Vagina (tissue), 2 donors: Measurements from ENCODE around the gene NPHP1. TPM values are rescaled to one million over a fixed set of nuclear protein-coding genes. Genes with fewer than 3 reads are reported as not detected.

Experiments
- DNase-seq, 2 donors: peaks; one replicate each; pipeline ENCODE4 v3.0.0-alpha.2; 2017; ENCODE audit errors: extremely low spot score in 2 of 2
- H3K27ac ChIP-seq: fragments of 200-600 bp; sonication (generic); one replicate; pipeline ENCODE4 v1.5.1; 2019
- H3K27me3 ChIP-seq: fragments of 200-600 bp; sonication (generic); one replicate; pipeline ENCODE4 v1.5.1; 2019
- H3K36me3 ChIP-seq, 2 donors: fragments of 200-600 bp; sonication (generic); one replicate each; pipeline ENCODE4 v1.5.1; 2017 to 2019
- H3K4me1 ChIP-seq: fragments of 200-600 bp; sonication (generic); one replicate; pipeline ENCODE4 v1.5.1; 2019
- H3K4me3 ChIP-seq, 2 donors: fragments of 200-600 bp; sonication (generic); 1 replicate in 1 of 2; 2 replicates in 1 of 2; pipeline ENCODE4 v1.5.1; 2016 to 2019
- H3K9me3 ChIP-seq: fragments of 200-600 bp; sonication (generic); one replicate; pipeline ENCODE4 v1.5.1; 2019
- CTCF ChIP-seq, 3 experiments: fragments of 450-650 bp in 2 of 3; fragments of 200-600 bp in 1 of 3; sonication (generic) in 1 of 3; IDR thresholded peaks; one replicate each; pipeline ENCODE4 v1.5.1; 2017 to 2019; ENCODE audit warnings: antibody characterized with exemption in 3 of 3, mild to moderate bottlenecking in 2 of 3, moderate library complexity in 2 of 3
- POLR2A ChIP-seq, 2 donors: fragments of 450-650 bp; IDR thresholded peaks; one replicate each; pipeline ENCODE4 v1.6.1; 2017; ENCODE audit warnings: antibody characterized with exemption in 2 of 2, mild to moderate bottlenecking in 2 of 2, moderate library complexity in 2 of 2
- POLR2AphosphoS5 ChIP-seq, 2 donors: sonication (generic); formaldehyde crosslinking; IDR thresholded peaks; one replicate each; pipeline ENCODE4 v1.9.0; 2017; ENCODE audit warnings: antibody characterized with exemption in 2 of 2, mild to moderate bottlenecking in 2 of 2, low read depth in 1 of 2; ENCODE audit not compliant: insufficient read depth in 1 of 2
- intact Hi-C: fragments of 100-400 bp; cut with DNase I; formaldehyde crosslinking; loops from one replicate; pipeline ENCODE4 v1.15.1; 2023
- total RNA-seq: library from RNA; depleted of rRNA; stranded (reverse); fragments of >200 nt; gene quantifications from one replicate; pipeline ENCODE4 v1.2.3, GENCODE V29; 2016

Gene NPHP1
- total RNA-seq, 1 donor from 2014 or later: 4.9 TPM

GRCh38 chr2:110149330-110150220 lies 55.2 kb downstream of the NPHP1 start:
- DNase-seq: no peak
- Histone ChIP-seq H3K27ac (no peak overlapping the region), H3K4me3 (no peak overlapping the region), H3K4me1 (no peaks in the 10 kb centered on the region), H3K36me3 (no peaks in the 10 kb centered on the region), H3K27me3 (no peaks in the 10 kb centered on the region), H3K9me3 (peaks cover under 1% of the 10 kb centered on the region)
- intact Hi-C loops: no loop called here
- no peak for TF ChIP-seq POLR2A (IDR thresholded peaks at IDR 0.05)
- no peak for TF ChIP-seq POLR2AphosphoS5 (IDR thresholded peaks at IDR 0.05; ENCODE audit: insufficient read depth in 1 of 2, low read depth in 1 of 2)
- no peak for TF ChIP-seq CTCF (IDR thresholded peaks at IDR 0.05)

GRCh38 chr2:110146945-110147332 lies 57.9 kb downstream of the NPHP1 start:
- no peaks in the 10 kb centered on the region for H3K4me1 ChIP-seq
- H3K27ac ChIP-seq: no peak overlapping the region
- DNase-seq: no peak
- TF ChIP-seq POLR2A (IDR thresholded peaks at IDR 0.05): no peak
- no peak for TF ChIP-seq POLR2AphosphoS5 (IDR thresholded peaks at IDR 0.05; ENCODE audit: insufficient read depth in 1 of 2, low read depth in 1 of 2)
- no peak for TF ChIP-seq CTCF (IDR thresholded peaks at IDR 0.05)
- no peaks in the 10 kb centered on the region for H3K27me3 ChIP-seq
- H3K36me3 ChIP-seq: no peaks in the 10 kb centered on the region
- intact Hi-C loops: no loop called here
- no peak overlapping the region for H3K4me3 ChIP-seq
- H3K9me3 ChIP-seq: no peaks in the 10 kb centered on the region

- no peak overlapping the region for H3K27ac ChIP-seq
- no peak for TF ChIP-seq POLR2AphosphoS5 (IDR thresholded peaks at IDR 0.05; ENCODE audit: insufficient read depth in 1 of 2, low read depth in 1 of 2)
- no peak for TF ChIP-seq POLR2A (IDR thresholded peaks at IDR 0.05)
- TF ChIP-seq CTCF (IDR thresholded peaks at IDR 0.05): no peak
- intact Hi-C loops: no loop called here
- H3K4me1 ChIP-seq: no peaks in the 10 kb centered on the region
- no peaks in the 10 kb centered on the region for H3K9me3 ChIP-seq
- no peak for DNase-seq
- H3K4me3 ChIP-seq: no peak overlapping the region
- no peaks in the 10 kb centered on the region for H3K27me3 ChIP-seq
- H3K36me3 ChIP-seq: no peaks in the 10 kb centered on the region
Measured at GRCh38 chr2:110146183-110146944, 58.4 kb downstream of the NPHP1 start.

- no peaks in the 10 kb centered on the region for H3K36me3 ChIP-seq
- intact Hi-C loops: no loop called here
- TF ChIP-seq POLR2A (IDR thresholded peaks at IDR 0.05): no peak
- TF ChIP-seq POLR2AphosphoS5 (IDR thresholded peaks at IDR 0.05; ENCODE audit: insufficient read depth in 1 of 2, low read depth in 1 of 2): no peak
- TF ChIP-seq CTCF (IDR thresholded peaks at IDR 0.05): no peak
Measured at GRCh38 chr2:110143982-110144381, 60.8 kb downstream of the NPHP1 start.

More at GRCh38 chr2:110143982-110144381, 60.8 kb downstream of the NPHP1 start:
- DNase-seq: no peak
- no peak overlapping the region for H3K4me3 ChIP-seq
- no peaks in the 10 kb centered on the region for H3K4me1 ChIP-seq
- H3K27me3 ChIP-seq: no peaks in the 10 kb centered on the region
- no peak overlapping the region for H3K27ac ChIP-seq
- no peaks in the 10 kb centered on the region for H3K9me3 ChIP-seq
